Tibial nerve (tissue), 4 donors: ENCODE results near the gene ERLIN1. TPM values are rescaled to one million over a fixed set of nuclear protein-coding genes. Genes with fewer than 3 reads are reported as not detected.

Experiments used
- DNase-seq, 2 donors: peaks; one replicate each; pipeline ENCODE4 v3.0.0-alpha.2; 2019; ENCODE audit warnings: low spot score in 2 of 2
- H3K27ac ChIP-seq, 4 donors: fragments of 200-600 bp; sonication (generic) in 3 of 4; one replicate each; pipeline ENCODE4 v1.5.1; 2017 to 2019; ENCODE audit warnings: mild to moderate bottlenecking in 1 of 4
- H3K27me3 ChIP-seq, 2 donors: fragments of 200-600 bp; sonication (generic) in 1 of 2; one replicate each; pipeline versions ENCODE4 v1.5.1 to v1.6.0; 2017 to 2019
- H3K36me3 ChIP-seq, 3 donors: fragments of 200-600 bp; sonication (generic); one replicate each; pipeline ENCODE4 v1.5.1; 2018 to 2019
- H3K4me1 ChIP-seq, 4 donors: fragments of 200-600 bp; sonication (generic) in 3 of 4; one replicate each; pipeline ENCODE4 v1.5.1; 2017 to 2019
- H3K4me3 ChIP-seq, 4 donors: fragments of 200-600 bp; sonication (generic) in 3 of 4; one replicate each; pipeline ENCODE4 v1.5.1; 2017 to 2019; ENCODE audit warnings: mild to moderate bottlenecking in 1 of 4, moderate library complexity in 1 of 4
- H3K9me3 ChIP-seq, 4 donors: fragments of 200-600 bp; sonication (generic) in 3 of 4; one replicate each; pipeline ENCODE4 v1.5.1; 2017 to 2019
- CTCF ChIP-seq, 5 experiments: fragments of 200-600 bp in 3 of 5; fragments of 450-650 bp in 2 of 5; sonication (generic) in 3 of 5; IDR thresholded peaks; one replicate each; pipeline ENCODE4 v1.5.1; 2016 to 2019; ENCODE audit warnings: antibody characterized with exemption in 5 of 5, mild to moderate bottlenecking in 3 of 5, moderate library complexity in 2 of 5
- EP300 ChIP-seq, 2 donors: sonication (generic); formaldehyde crosslinking; IDR thresholded peaks; one replicate each; pipeline ENCODE4 v1.6.1; 2017; ENCODE audit warnings: antibody characterized with exemption in 2 of 2, mild to moderate bottlenecking in 1 of 2
- POLR2A ChIP-seq, 2 donors: fragments of 450-650 bp; IDR thresholded peaks; one replicate each; pipeline ENCODE4 v1.6.1; 2017; ENCODE audit warnings: antibody characterized with exemption in 2 of 2, mild to moderate bottlenecking in 2 of 2, moderate library complexity in 2 of 2
- WGBS, 2 donors: methylation state at CpG; one replicate each; pipeline ENCODE4 v1.1.5; 2018; 5-methylcytosine and 5-hydroxymethylcytosine counted together
- total RNA-seq, 4 donors: library from RNA; depleted of rRNA; stranded (reverse); fragments of >200 nt; gene quantifications; one replicate each; pipeline ENCODE4 v1.1.0, GENCODE V29; 2016

ERLIN1 gene
- total RNA-seq, 4 donors from 2014 or later = 15.5 to 27.9 (median 25.0) TPM

- no peaks in the 10 kb centered on the region for H3K4me1 ChIP-seq
- no peak overlapping the region for H3K4me3 ChIP-seq
- 75 to 80% methylated on average over 4 of the region's 4 CpGs for WGBS, 2 donors
- TF ChIP-seq CTCF (IDR thresholded peaks at IDR 0.05) (no peak), EP300 (IDR thresholded peaks at IDR 0.05) (no peak), POLR2A (IDR thresholded peaks at IDR 0.05) (no peak)
- no peak for DNase-seq
- H3K9me3 ChIP-seq = no peaks in the 10 kb centered on the region
- no peaks in the 10 kb centered on the region for H3K27me3 ChIP-seq
- no peak overlapping the region for H3K27ac ChIP-seq
- peaks cover 0 to 23% (median 7%) of the 10 kb centered on the region in 3 donors for H3K36me3 ChIP-seq
These were observed 39.4 kb downstream of the ERLIN1 start for GRCh38 chr10:100146398-100146797.

- TF ChIP-seq CTCF (IDR thresholded peaks at IDR 0.05) (no peak), EP300 (IDR thresholded peaks at IDR 0.05) (no peak), POLR2A (IDR thresholded peaks at IDR 0.05) (no peak)
- no peak for DNase-seq
These were observed 42.1 kb downstream of the ERLIN1 start for GRCh38 chr10:100143756-100144155.

GRCh38 chr10:100141446-100142087, 44.3 kb downstream of the ERLIN1 start:
- no peaks in the 10 kb centered on the region for H3K4me1 ChIP-seq
- DNase-seq = no peak
- H3K27ac ChIP-seq = no peak overlapping the region
- no peaks in the 10 kb centered on the region for H3K27me3 ChIP-seq
- H3K4me3 ChIP-seq = no peak overlapping the region
- no peak for TF ChIP-seq CTCF (IDR thresholded peaks at IDR 0.05)
- TF ChIP-seq EP300 (IDR thresholded peaks at IDR 0.05) = no peak
- no peak for TF ChIP-seq POLR2A (IDR thresholded peaks at IDR 0.05)
- 71% methylated on average over 5 of the region's 5 CpGs for WGBS, 2 donors
- H3K36me3 ChIP-seq = no peaks in the 10 kb centered on the region
- H3K9me3 ChIP-seq = no peaks in the 10 kb centered on the region

More at GRCh38 chr10:100143756-100144155, 42.1 kb downstream of the ERLIN1 start:
- H3K27me3 ChIP-seq = no peaks in the 10 kb centered on the region
- H3K4me1 ChIP-seq = no peaks in the 10 kb centered on the region
- 95 to 97% methylated on average over 9 of the region's 9 CpGs for WGBS, 2 donors
- H3K36me3 ChIP-seq = no peaks in the 10 kb centered on the region
- no peak overlapping the region for H3K27ac ChIP-seq
- H3K4me3 ChIP-seq = no peak overlapping the region
- H3K9me3 ChIP-seq = no peaks in the 10 kb centered on the region

GRCh38 chr10:100140070-100140469, 45.8 kb downstream of the ERLIN1 start:
- Histone ChIP-seq H3K27me3 (no peaks in the 10 kb centered on the region), H3K4me3 (no peak overlapping the region), H3K4me1 (no peaks in the 10 kb centered on the region), H3K36me3 (no peaks in the 10 kb centered on the region), H3K27ac (no peak overlapping the region), H3K9me3 (no peaks in the 10 kb centered on the region)
- WGBS, 2 donors = 87 to 94% methylated on average over 4 of the region's 4 CpGs
- DNase-seq = no peak
- no peak for TF ChIP-seq EP300 (IDR thresholded peaks at IDR 0.05)
- TF ChIP-seq CTCF (IDR thresholded peaks at IDR 0.05) = no peak
- no peak for TF ChIP-seq POLR2A (IDR thresholded peaks at IDR 0.05)

- H3K27ac ChIP-seq = no peak overlapping the region
These were observed 46.8 kb downstream of the ERLIN1 start for GRCh38 chr10:100138921-100139496.

More at GRCh38 chr10:100138921-100139496, 46.8 kb downstream of the ERLIN1 start:
- Histone ChIP-seq H3K36me3 (no peaks in the 10 kb centered on the region), H3K9me3 (peaks cover 0 to 4% (median 0%) of the 10 kb centered on the region in 4 donors), H3K4me3 (no peak overlapping the region), H3K27me3 (peaks cover 0 to 5% of the 10 kb centered on the region in 2 donors), H3K4me1 (no peaks in the 10 kb centered on the region)
- no peak for TF ChIP-seq CTCF (IDR thresholded peaks at IDR 0.05)
- no peak for TF ChIP-seq POLR2A (IDR thresholded peaks at IDR 0.05)
- no peak for TF ChIP-seq EP300 (IDR thresholded peaks at IDR 0.05)
- WGBS, 2 donors = 85% methylated on average over 7 of the region's 7 CpGs
- DNase-seq = no peak
